Adrenal gland (tissue), 12 donors: ENCODE results near the gene LYZ. TPM values are rescaled to one million over a fixed set of nuclear protein-coding genes. Genes with fewer than 3 reads are reported as not detected.
"Not testable (repeated sequence)": the region's sequence is repeated elsewhere in the genome, so short reads cannot be mapped to it uniquely, and the experiment has no call there.

Experiments used
- DNase-seq, 7 donors: peaks; one replicate each; pipeline ENCODE4 v3.0.0-alpha.2; 2019 to 2020
- H3K27ac ChIP-seq, 5 donors: fragments of 200-600 bp; sonication (generic) in 4 of 5; 1 replicate in 3 of 5; 2 replicates in 2 of 5; pipeline versions ENCODE4 v1.5.1 to v1.8.0; 2016 to 2020; ENCODE audit warnings: mild to moderate bottlenecking in 1 of 5
- H3K27me3 ChIP-seq: fragments of 200-600 bp; 2 replicates; pipeline ENCODE4 v1.8.0; 2021
- H3K36me3 ChIP-seq, 2 donors: fragments of 200-600 bp; replicated peaks in 1 of 2; 1 replicate in 1 of 2; 2 replicates in 1 of 2; pipeline versions ENCODE4 v1.5.1 to v1.8.0; 2018 to 2022
- H3K4me1 ChIP-seq, 2 donors: fragments of 200-600 bp; replicated peaks in 1 of 2; 1 replicate in 1 of 2; 2 replicates in 1 of 2; pipeline versions ENCODE4 v1.5.1 to v1.8.0; 2018 to 2021
- H3K4me3 ChIP-seq, 4 donors: fragments of 200-600 bp; sonication (generic) in 3 of 4; one replicate each; pipeline ENCODE4 v1.5.1; 2016 to 2018
- H3K9me3 ChIP-seq, 3 donors: fragments of 200-600 bp; sonication (generic) in 1 of 3; replicated peaks in 1 of 3; 1 replicate in 2 of 3; 2 replicates in 1 of 3; pipeline versions ENCODE4 v1.5.1 to v1.8.0; 2016 to 2021
- CTCF ChIP-seq, 6 experiments: fragments of 450-650 bp in 4 of 6; fragments of 200-600 bp in 2 of 6; sonication (generic) in 1 of 6; IDR thresholded peaks; 1 replicate in 5 of 6; 2 replicates in 1 of 6; pipeline versions ENCODE4 v1.5.1 to v1.8.0; 2016 to 2021; ENCODE audit warnings: antibody characterized with exemption in 6 of 6, mild to moderate bottlenecking in 2 of 6, moderate library complexity in 1 of 6
- POLR2A ChIP-seq, 2 donors: fragments of 450-650 bp; IDR thresholded peaks; one replicate each; pipeline ENCODE4 v1.6.1; 2017; ENCODE audit warnings: antibody characterized with exemption in 2 of 2, mild to moderate bottlenecking in 2 of 2, moderate library complexity in 1 of 2
- WGBS, 4 donors: extraction: QIAGEN DNeasy Blood & Tissue Kit in 2 of 4; methylation state at CpG; one replicate each; pipeline versions ENCODE4 v1.1.5 to v1.1.7; 2013 to 2017; 5-methylcytosine and 5-hydroxymethylcytosine counted together
- intact Hi-C, 2 donors: fragments of 100-400 bp; cut with DNase I; formaldehyde crosslinking; loops; one replicate each; pipeline versions ENCODE4 v1.14.1 to v1.15.0; 2022 to 2023
- polyA plus RNA-seq, 3 donors: library from polyadenylated mRNA; stranded (reverse); fragments of 200-250 nt in 2 of 3; fragments of 350-450 nt in 1 of 3; fragmentation: Illumina TruSeq in 1 of 3; extraction: RNeasy Lipid Tissue Mini Kit (QIAGEN cat#74804) in 1 of 3; gene quantifications; one replicate each; pipeline ENCODE4 v1.2.3, GENCODE V29; 2013 to 2014
- total RNA-seq, 9 donors: library from RNA; depleted of rRNA in 4 of 9; stranded (reverse); fragments of >200 nt in 4 of 9; fragments of 120-200 nt in 1 of 9; fragmentation: NEBNext Ultra II Directional in 1 of 9; extraction: Animal tissue kit (Norgen Biotek cat#: 25700) in 1 of 9; gene quantifications; one replicate each; pipeline versions ENCODE4 v1.1.0 to v1.2.4, GENCODE V29; 2013 to 2023
- donor health status: healthy with polysubstance abuse.
- donor health status: Bipolar disorder and iron deficiency.
- donor health status: DM: yes; HTN: yes; CAD: no.
- donor health status: DM: no; HTN: no; CAD: no.
- donor health status: DM: no; HTN: no; CAD: no.
- donor health status: DM: yes; HTN: yes; CAD: no.

LYZ gene
- total and polyA plus RNA-seq, 12 donors: 8.2 to 98.5 (median 28.6) TPM

DNA sequence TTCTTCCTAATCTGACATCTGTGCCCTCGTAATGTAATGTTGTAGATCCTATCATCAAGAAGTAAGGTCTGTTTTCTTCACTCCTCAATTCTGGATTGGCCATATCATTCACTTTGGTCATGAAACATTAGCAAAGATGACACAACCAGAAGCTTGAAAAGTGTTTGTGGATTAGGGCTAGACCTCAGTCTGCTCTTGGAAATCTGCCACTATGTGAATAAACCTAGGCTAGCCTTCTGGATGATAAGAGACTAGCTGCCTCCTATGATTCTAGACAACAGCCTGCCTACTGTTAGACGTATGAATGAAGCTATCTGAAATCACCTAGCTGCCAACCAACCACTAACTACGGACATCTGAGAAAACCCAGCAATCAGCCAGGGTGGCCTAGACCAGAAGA lies 38.7 kb upstream of the LYZ start:
- no peaks in the 10 kb centered on the region for H3K36me3 ChIP-seq
- H3K9me3 ChIP-seq: peaks cover 0 to under 1% (median 0%) of the 10 kb centered on the region in 3 donors
- TF ChIP-seq CTCF (IDR thresholded peaks at IDR 0.05) (no peak), POLR2A (IDR thresholded peaks at IDR 0.05) (no peak)
- no peak overlapping the region for H3K27ac ChIP-seq
- no peaks in the 10 kb centered on the region for H3K4me1 ChIP-seq
- no peaks in the 10 kb centered on the region for H3K27me3 ChIP-seq
- intact Hi-C loops: no loop called here
- no peak overlapping the region for H3K4me3 ChIP-seq
- WGBS, 4 donors: 67 to 78% (median 75%) methylated on average over 3 of the region's 3 CpGs
- no peak for DNase-seq

- TF ChIP-seq CTCF (IDR thresholded peaks at IDR 0.05) (no peak), POLR2A (IDR thresholded peaks at IDR 0.05) (no peak)
- Histone ChIP-seq H3K4me3 (no peak overlapping the region), H3K27ac (no peak overlapping the region), H3K27me3 (no peaks in the 10 kb centered on the region), H3K4me1 (no peaks in the 10 kb centered on the region), H3K9me3 (no peaks in the 10 kb centered on the region), H3K36me3 (no peaks in the 10 kb centered on the region)
- 91 to 96% (median 93%) methylated on average over 3 of the region's 3 CpGs for WGBS, 4 donors
- intact Hi-C loops: no loop called here
- no peak for DNase-seq
Observed at GRCh38 chr12:69313209-69313608, 35.0 kb upstream of the LYZ start.

GRCh38 chr12:69316784-69317183 lies 31.4 kb upstream of the LYZ start:
- DNase-seq, H3K4me1 ChIP-seq, intact Hi-C loops, H3K27me3 ChIP-seq, H3K9me3 ChIP-seq, H3K36me3 ChIP-seq, H3K4me3 ChIP-seq, H3K27ac ChIP-seq: not testable (repeated sequence)

GRCh38 chr12:69317233-69317632 lies 30.9 kb upstream of the LYZ start:
- H3K27ac ChIP-seq, H3K9me3 ChIP-seq, H3K4me1 ChIP-seq, H3K4me3 ChIP-seq, H3K27me3 ChIP-seq, H3K36me3 ChIP-seq, DNase-seq, intact Hi-C loops: not testable (repeated sequence)
- 65 to 88% (median 78%) methylated on average over 2 of the region's 2 CpGs for WGBS, 4 donors

- Histone ChIP-seq H3K4me1 (no peaks in the 10 kb centered on the region), H3K36me3 (no peaks in the 10 kb centered on the region), H3K4me3 (no peak overlapping the region), H3K9me3 (no peaks in the 10 kb centered on the region), H3K27me3 (no peaks in the 10 kb centered on the region), H3K27ac (no peak overlapping the region)
- 80 to 88% (median 85%) methylated on average over 2 of the region's 2 CpGs for WGBS, 4 donors
- intact Hi-C loops: no loop called here
- TF ChIP-seq CTCF (IDR thresholded peaks at IDR 0.05) (no peak), POLR2A (IDR thresholded peaks at IDR 0.05) (no peak)
- DNase-seq: no peak
Observed at GRCh38 chr12:69318225-69318624, 30.0 kb upstream of the LYZ start.
